Colonic mucosa (tissue), 4 donors: ENCODE data around the gene OPA1. TPM values are rescaled to one million over a fixed set of nuclear protein-coding genes. Genes with fewer than 3 reads are reported as not detected.

Experiments
- DNase-seq: peaks from one replicate; pipeline ENCODE4 v3.0.0-alpha.2; 2020
- H3K27ac ChIP-seq: fragments of 200-600 bp; one replicate; pipeline ENCODE4 v1.8.0; 2021
- H3K27me3 ChIP-seq: fragments of 200-600 bp; one replicate; pipeline ENCODE4 v1.8.0; 2021
- H3K36me3 ChIP-seq: fragments of 200-600 bp; one replicate; pipeline ENCODE4 v1.8.0; 2021
- H3K4me1 ChIP-seq: fragments of 200-600 bp; one replicate; pipeline ENCODE4 v1.8.0; 2021; ENCODE audit warnings: mild to moderate bottlenecking
- H3K4me3 ChIP-seq: fragments of 200-600 bp; one replicate; pipeline ENCODE4 v1.8.0; 2021
- H3K9ac ChIP-seq, 2 donors: one replicate each; pipeline ENCODE4 v1.7.0; 2013; ENCODE audit warnings: control low read depth in 2 of 2, low read depth in 2 of 2, low read length in 2 of 2
- H3K9me3 ChIP-seq: fragments of 200-600 bp; one replicate; pipeline ENCODE4 v1.8.0; 2021
- CTCF ChIP-seq: fragments of 200-600 bp; IDR thresholded peaks from one replicate; pipeline ENCODE4 v1.8.0; 2022; ENCODE audit warnings: antibody characterized with exemption, mild to moderate bottlenecking
- intact Hi-C: fragments of 100-400 bp; cut with DNase I; formaldehyde crosslinking; loops from one replicate; pipeline ENCODE4 v1.14.1; 2022
- total RNA-seq, 2 donors: library from RNA; stranded (reverse); fragmentation: NEBNext Ultra II Directional in 1 of 2; extraction: Animal tissue kit (Norgen Biotek cat#: 25700) in 1 of 2; gene quantifications; one replicate each; pipeline ENCODE4 v1.2.1, GENCODE V29; 2021
- donor health status: healthy.
- donor health status: DM: no; HTN: no; CAD: no.
- donor health status: DM: no; HTN: no; CAD: no.

OPA1 gene
- total RNA-seq, 2 donors from 2014 or later = 76.9 to 93.0 TPM

- Histone ChIP-seq H3K9ac (no peak overlapping the region), H3K27me3 (no peaks in the 10 kb centered on the region), H3K36me3 (no peaks in the 10 kb centered on the region), H3K9me3 (no peaks in the 10 kb centered on the region), H3K4me1 (peaks cover 5% of the 10 kb centered on the region), H3K27ac (no peak overlapping the region), H3K4me3 (no peak overlapping the region)
- intact Hi-C loops = no loop called here
- no peak for DNase-seq
- no peak for TF ChIP-seq CTCF
These were observed 40.1 kb upstream of the OPA1 start for GRCh38 chr3:193552923-193553322.

- intact Hi-C loops = no loop called here
- Histone ChIP-seq H3K27ac (no peak overlapping the region), H3K4me1 (peaks cover 5% of the 10 kb centered on the region), H3K9ac (no peak overlapping the region), H3K36me3 (no peaks in the 10 kb centered on the region), H3K9me3 (no peaks in the 10 kb centered on the region), H3K4me3 (no peak overlapping the region), H3K27me3 (no peaks in the 10 kb centered on the region)
- no peak for DNase-seq
- TF ChIP-seq CTCF = no peak
These were observed 39.4 kb upstream of the OPA1 start for GRCh38 chr3:193553586-193553985.

- H3K4me1 ChIP-seq = peaks cover 5% of the 10 kb centered on the region
- H3K9ac ChIP-seq = peak within 1 kb of the TSS in 1 of 2 donors; percentile 42
- intact Hi-C loops = no loop called here
- H3K9me3 ChIP-seq = no peaks in the 10 kb centered on the region
- H3K27me3 ChIP-seq = no peaks in the 10 kb centered on the region
- no peaks in the 10 kb centered on the region for H3K36me3 ChIP-seq
- H3K4me3 ChIP-seq = peak within 1 kb of the TSS; percentile 17
- H3K27ac ChIP-seq = peak within 1 kb of the TSS; percentile 79
- peak; percentile 87 for DNase-seq
- no peak for TF ChIP-seq CTCF
These were observed 38.2 kb upstream of the OPA1 start, which contains the start of gene ATP13A4 for GRCh38 chr3:193554811-193555210. TSS of gene ATP13A4 (minus strand) at chr3:193554895. CDS start at chr3:193554799, 96 bp downstream.

GRCh38 chr3:193556841-193557240 is 36.2 kb upstream of the OPA1 start:
- Histone ChIP-seq H3K9me3 (no peaks in the 10 kb centered on the region), H3K4me1 (peaks cover 5% of the 10 kb centered on the region), H3K27ac (no peak overlapping the region), H3K36me3 (no peaks in the 10 kb centered on the region), H3K4me3 (no peak overlapping the region), H3K9ac (no peak overlapping the region), H3K27me3 (no peaks in the 10 kb centered on the region)
- TF ChIP-seq CTCF = no peak
- DNase-seq = peak; percentile 86
- intact Hi-C loops = no loop called here

- no peak for TF ChIP-seq CTCF
- H3K4me1 ChIP-seq = peaks cover 5% of the 10 kb centered on the region
- no peak for DNase-seq
- no peaks in the 10 kb centered on the region for H3K9me3 ChIP-seq
- H3K36me3 ChIP-seq = no peaks in the 10 kb centered on the region
- H3K4me3 ChIP-seq = no peak overlapping the region
- H3K9ac ChIP-seq = no peak overlapping the region
- H3K27ac ChIP-seq = no peak overlapping the region
- intact Hi-C loops = no loop called here
- H3K27me3 ChIP-seq = no peaks in the 10 kb centered on the region
These were observed 33.9 kb upstream of the OPA1 start for GRCh38 chr3:193559100-193559499.
